ENCODE results near the gene KCTD21. TPM values are rescaled to one million over a fixed set of nuclear protein-coding genes. Genes with fewer than 3 reads are reported as not detected.

The KCTD21 gene
- total and polyA plus RNA-seq, 2 of the 4 experiments (the other 2 are of a cell fraction): 12.2 to 12.5 TPM

GRCh38 chr11:78203184-78203583, 14.8 kb upstream of the KCTD21 start:
- intact Hi-C loops (cut with micrococcal nuclease): no loop called here
- BruUV-seq (replicated peaks): no TSS peak

More at GRCh38 chr11:78203184-78203583, 14.8 kb upstream of the KCTD21 start:
- Histone ChIP-seq H2AFZ (replicated peaks; ENCODE audit: low read length, poor library complexity) (no peak overlapping the region), H4K5ac (ENCODE audit: low read depth, low read length) (no peak overlapping the region), H3K4me1 (ENCODE audit: control insufficient read depth, insufficient read depth, low read length) (peaks cover 8% of the 10 kb centered on the region; the same call in 1 of the 2 replicates), H3K18ac (ENCODE audit: low read depth, low read length) (no peak overlapping the region), H3K27me3 (ENCODE audit: control insufficient read depth, insufficient read depth, low read length) (no peaks in the 10 kb centered on the region), H3K9ac (ENCODE audit: low read depth, low read length) (no peak overlapping the region), H3K79me1 (ENCODE audit: low read depth in 1 of 2, low read length in 2 of 2) (peaks cover 11 to 34% of the 10 kb centered on the region in 2 experiments), H3K4me2 (ENCODE audit: low read depth, low read length) (no peak overlapping the region), H2AK9ac (replicated peaks; ENCODE audit: low read depth, low read length, poor library complexity) (no peak overlapping the region), H3K23ac (ENCODE audit: low read depth, low read length) (no peak overlapping the region), H2BK20ac (ENCODE audit: low read depth, low read length) (no peak overlapping the region), H2BK15ac (ENCODE audit: low read depth, low read length) (no peak overlapping the region), H3K9me3 (ENCODE audit: control insufficient read depth, insufficient read depth, low read length) (no peaks in the 10 kb centered on the region), H4K20me1 (ENCODE audit: insufficient read depth, low read length) (peaks cover 12% of the 10 kb centered on the region), H3K4me3 (ENCODE audit: insufficient read depth, low read depth, low read length) (no peak overlapping the region), H3K14ac (replicated peaks; ENCODE audit: low read depth, low read length) (no peak overlapping the region), H2BK120ac (ENCODE audit: low read depth, low read length) (no peak overlapping the region), H2AK5ac (ENCODE audit: low read depth, low read length) (no peak overlapping the region), H4K8ac (ENCODE audit: low read depth in 2 of 2, low read length in 2 of 2) (no peak overlapping the region), H3K27ac (ENCODE audit: insufficient read depth, low read length) (no peak overlapping the region), H3K56ac (ENCODE audit: extremely low read depth, insufficient read depth, low read length) (no peak overlapping the region), H3K4ac (ENCODE audit: low read depth, low read length) (no peak overlapping the region), H4K91ac (ENCODE audit: insufficient read depth, low read depth, low read length) (no peak overlapping the region), H2BK5ac (ENCODE audit: low read depth, low read length, poor library complexity, severe bottlenecking) (no peak overlapping the region), H3K9me1 (ENCODE audit: insufficient read depth, low read length) (peaks cover 4% of the 10 kb centered on the region), H3K36me3 (ENCODE audit: control insufficient read depth, insufficient read depth, low read length) (peaks cover 51% of the 10 kb centered on the region)
- POLR2A ChIA-PET (ENCODE audit: unreplicated experiment): interaction anchor here (0.6 to 0.7 kb wide), 2 partner anchors 54 to 611 kb away, joined by 3 to 4 read pairs; no protein-coding TSS in a partner anchor
- dilution Hi-C loops (cut with HindIII; ENCODE audit: low sequenced_read_pairs, unreplicated experiment): no loop called here
- no peak for ATAC-seq (ENCODE audit: low read depth)
- 97% methylated on average over 5 of the region's 10 CpGs; no CpG with 5 or more reads in 1 of the 2 experiments for WGBS, 2 experiments (ENCODE audit: extremely low coverage in 2 of 2, insufficient read length in 1 of 2)
- TF ChIP-seq CEBPB (IDR thresholded peaks at IDR 0.05; ENCODE audit: low read depth, low read length) (no peak), BHLHE40 (IDR thresholded peaks at IDR 0.05; ENCODE audit: low read depth, low read length) (no peak), USF2 (IDR thresholded peaks at IDR 0.05; ENCODE audit: low read depth, low read length) (no peak), RFX5 (IDR thresholded peaks at IDR 0.05; ENCODE audit: low read depth, low read length) (no peak), NFE2L2 (IDR thresholded peaks at IDR 0.05; ENCODE audit: low read depth, low read length) (no peak)
- DNase-seq: no peak
- in situ Hi-C loops (cut with MboI; ENCODE audit: low sequenced_read_pairs): no loop called here
- CTCF ChIA-PET: no interaction called here
